ENCODE results near the gene ZNF559. TPM values are rescaled to one million over a fixed set of nuclear protein-coding genes. Genes with fewer than 3 reads are reported as not detected.
"Not testable (repeated sequence)": the region's sequence is repeated elsewhere in the genome, so short reads cannot be mapped to it uniquely, and the experiment has no call there.

The ZNF559 gene
- 42.4 and 42.5 TPM in 2 replicates for total RNA-seq
- long read RNA-seq, full-length matches to known transcripts, result 96 of 199 reads
- long read RNA-seq, partial matches to known transcripts, result 22 of 199 reads
- long read RNA-seq, other reads (novel, unspliced or antisense), result 81 of 199 reads

GRCh38 chr19:9323919-9324583, at the start of gene ZNF559:
Gene ZNF559 (plus strand): TSS chr19:9324179. CDS start chr19:9338550, 14,371 bp downstream.
- H3K36me3 Mint-ChIP-seq (ENCODE audit: insufficient read depth), result peaks cover 50% of the 10 kb centered on the region
- peak; percentile 62 for TF ChIP-seq CTCF (IDR thresholded peaks at IDR 0.05; ENCODE audit: unreplicated experiment)
- peaks cover 45% of the 10 kb centered on the region for H3K9me3 Mint-ChIP-seq (ENCODE audit: low read depth)
- peak within 1 kb of the TSS; percentile 86 for H3K4me3 Mint-ChIP-seq (ENCODE audit: low read depth)
- no peaks in the 10 kb centered on the region for H3K4me1 Mint-ChIP-seq (ENCODE audit: low read depth)
- DNase-seq (ENCODE audit: low spot score, unreplicated experiment), result peak; percentile 96
- H3K27ac Mint-ChIP-seq, result peak within 1 kb of the TSS; percentile 98
- H3K27me3 Mint-ChIP-seq, result no peaks in the 10 kb centered on the region

GRCh38 chr19:9283485-9283884, 40.5 kb upstream of the ZNF559 start:
- not testable (repeated sequence) for H3K27ac Mint-ChIP-seq; H3K4me1 Mint-ChIP-seq (ENCODE audit: low read depth); H3K36me3 Mint-ChIP-seq (ENCODE audit: insufficient read depth); H3K4me3 Mint-ChIP-seq (ENCODE audit: low read depth); H3K27me3 Mint-ChIP-seq; DNase-seq (ENCODE audit: low spot score, unreplicated experiment)
- H3K9me3 Mint-ChIP-seq (ENCODE audit: low read depth), result peaks cover 57% of the 10 kb centered on the region

- Mint-ChIP-seq H3K36me3 (ENCODE audit: insufficient read depth) (peaks cover 42% of the 10 kb centered on the region), H3K9me3 (ENCODE audit: low read depth) (peaks cover 42% of the 10 kb centered on the region), H3K27me3 (no peaks in the 10 kb centered on the region), H3K4me1 (ENCODE audit: low read depth) (no peaks in the 10 kb centered on the region), H3K4me3 (ENCODE audit: low read depth) (no peak overlapping the region), H3K27ac (no peak overlapping the region)
- no peak for DNase-seq (ENCODE audit: low spot score, unreplicated experiment)
- no peak for TF ChIP-seq CTCF (IDR thresholded peaks at IDR 0.05; ENCODE audit: unreplicated experiment)
Measured at GRCh38 chr19:9289231-9289884, 34.6 kb upstream of the ZNF559 start.

GRCh38 chr19:9295411-9295849, 28.5 kb upstream of the ZNF559 start:
- Mint-ChIP-seq H3K27me3 (no peaks in the 10 kb centered on the region), H3K4me1 (ENCODE audit: low read depth) (no peaks in the 10 kb centered on the region), H3K27ac (no peak overlapping the region), H3K4me3 (ENCODE audit: low read depth) (no peak overlapping the region), H3K9me3 (ENCODE audit: low read depth) (peaks cover 59% of the 10 kb centered on the region), H3K36me3 (ENCODE audit: insufficient read depth) (peaks cover 77% of the 10 kb centered on the region)
- DNase-seq (ENCODE audit: low spot score, unreplicated experiment), result no peak
- no peak for TF ChIP-seq CTCF (IDR thresholded peaks at IDR 0.05; ENCODE audit: unreplicated experiment)

- no peak for DNase-seq (ENCODE audit: low spot score, unreplicated experiment)
- H3K4me1 Mint-ChIP-seq (ENCODE audit: low read depth), result no peaks in the 10 kb centered on the region
- peaks cover 63% of the 10 kb centered on the region for H3K9me3 Mint-ChIP-seq (ENCODE audit: low read depth)
- H3K27ac Mint-ChIP-seq, result no peak overlapping the region
- TF ChIP-seq CTCF (IDR thresholded peaks at IDR 0.05; ENCODE audit: unreplicated experiment), result no peak
- H3K4me3 Mint-ChIP-seq (ENCODE audit: low read depth), result no peak overlapping the region
- peaks cover 82% of the 10 kb centered on the region for H3K36me3 Mint-ChIP-seq (ENCODE audit: insufficient read depth)
- no peaks in the 10 kb centered on the region for H3K27me3 Mint-ChIP-seq
Measured at GRCh38 chr19:9296336-9296735, 27.6 kb upstream of the ZNF559 start.

Measured in progenitor cell of endocrine pancreas (in vitro differentiated cells).